ENCODE results near the gene RPTOR.

RPTOR gene

GRCh38 chr17:80860703-80861417, 316.2 kb downstream of the RPTOR start:
- no peak for DNase-seq (ENCODE audit: extremely low spot score)
- CTCF ChIA-PET: interaction anchor here (1.8 kb wide), 1 partner anchor 37 kb away, joined by 4 read pairs; no protein-coding TSS in a partner anchor
- no peak for TF ChIP-seq CTCF (IDR thresholded peaks at IDR 0.05; ENCODE audit: control extremely low read depth, extremely low read depth, low read depth, missing control alignments)
- POLR2A ChIA-PET: no interaction called here

DNA sequence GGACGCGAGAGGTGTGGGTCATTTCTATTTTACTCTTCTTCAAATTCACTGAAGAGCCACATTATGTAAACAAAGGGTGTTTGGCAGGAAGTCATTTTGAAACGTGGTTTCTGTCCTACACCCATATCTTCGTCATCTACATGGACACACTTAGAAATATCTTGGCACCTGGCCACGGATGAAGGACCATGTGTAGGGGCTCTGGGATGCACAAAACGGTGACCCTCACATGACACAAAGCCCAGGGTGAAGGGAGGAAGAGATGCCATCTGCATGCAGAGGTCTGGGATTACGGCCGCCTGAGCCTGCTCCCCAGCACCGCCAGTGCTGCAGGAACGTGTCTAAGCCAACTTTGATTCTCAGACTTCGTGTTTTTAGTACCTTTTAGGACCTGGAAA, 316.8 kb downstream of the RPTOR start:
- DNase-seq (ENCODE audit: extremely low spot score): no peak
- POLR2A ChIA-PET: no interaction called here
- CTCF ChIA-PET: no interaction called here
- no peak for TF ChIP-seq CTCF (IDR thresholded peaks at IDR 0.05; ENCODE audit: control extremely low read depth, extremely low read depth, low read depth, missing control alignments)

GRCh38 chr17:80861892-80862291, 317.3 kb downstream of the RPTOR start:
- ChIA-PET POLR2A (no interaction called here), CTCF (no interaction called here)
- DNase-seq (ENCODE audit: extremely low spot score): no peak
- no peak for TF ChIP-seq CTCF (IDR thresholded peaks at IDR 0.05; ENCODE audit: control extremely low read depth, extremely low read depth, low read depth, missing control alignments)

DNA sequence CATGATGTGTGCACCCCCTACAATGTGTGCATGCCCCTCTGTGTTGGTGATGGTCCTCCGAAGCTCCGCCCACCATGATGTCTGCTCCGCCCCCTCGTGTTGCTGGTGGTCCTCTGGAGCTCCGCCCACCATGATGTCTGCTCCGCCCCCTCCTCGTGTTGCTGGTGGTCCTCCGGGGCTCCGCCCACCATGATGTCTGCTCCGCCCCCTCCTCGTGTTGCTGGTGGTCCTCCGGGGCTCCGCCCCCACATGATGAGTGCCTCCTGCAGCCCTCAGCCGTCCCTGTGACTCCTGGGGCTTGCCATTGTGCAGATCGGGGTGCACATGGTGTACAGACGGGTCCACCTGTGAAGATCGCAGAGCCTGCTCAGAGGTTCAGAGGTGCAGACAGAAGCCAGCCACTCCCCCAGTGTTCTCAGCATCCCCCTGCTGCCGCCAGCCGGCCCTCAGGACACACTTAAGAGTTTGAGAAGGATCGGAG, 317.9 kb downstream of the RPTOR start:
- DNase-seq (ENCODE audit: extremely low spot score): no peak
- POLR2A ChIA-PET: no interaction called here
- TF ChIP-seq CTCF (IDR thresholded peaks at IDR 0.05; ENCODE audit: control extremely low read depth, extremely low read depth, low read depth, missing control alignments): no peak
- CTCF ChIA-PET: no interaction called here

GRCh38 chr17:80862978-80863377, 318.3 kb downstream of the RPTOR start:
- ChIA-PET POLR2A (no interaction called here), CTCF (no interaction called here)
- no peak for TF ChIP-seq CTCF (IDR thresholded peaks at IDR 0.05; ENCODE audit: control extremely low read depth, extremely low read depth, low read depth, missing control alignments)
- no peak for DNase-seq (ENCODE audit: extremely low spot score)

DNA sequence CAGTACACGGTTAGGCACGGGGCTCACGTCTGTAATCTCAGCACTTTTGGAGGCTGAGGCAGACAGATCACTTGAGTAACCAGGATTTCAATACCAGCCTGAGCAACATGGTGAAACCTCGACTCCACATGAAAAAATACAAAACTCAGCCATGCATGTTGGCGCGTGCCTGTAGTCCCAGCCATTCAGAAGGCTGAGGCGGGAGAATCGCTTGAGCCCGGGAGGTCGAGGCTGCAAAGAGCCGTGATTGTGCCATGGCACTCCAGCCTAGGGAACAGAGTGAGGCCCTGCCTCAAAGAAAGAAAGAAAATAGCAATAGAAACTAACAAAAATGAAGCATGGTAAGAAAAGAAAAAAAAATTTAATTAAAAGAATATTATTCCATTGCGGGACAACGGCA, 319.0 kb downstream of the RPTOR start:
- TF ChIP-seq CTCF (IDR thresholded peaks at IDR 0.05; ENCODE audit: control extremely low read depth, extremely low read depth, low read depth, missing control alignments): no peak
- CTCF ChIA-PET: interaction anchor here (1.6 kb wide), 1 partner anchor 108 kb away, joined by 6 read pairs; no protein-coding TSS in a partner anchor
- POLR2A ChIA-PET: no interaction called here
- DNase-seq (ENCODE audit: extremely low spot score): no peak

All from GM10248 (cell line).